ENCODE results near the gene DPH1. TPM values are rescaled to one million over a fixed set of nuclear protein-coding genes. Genes with fewer than 3 reads are reported as not detected.

The DPH1 gene
- polyA plus RNA-seq, 2 of the 4 experiments (the other 2 are of a cell fraction): 25.5 to 33.6 TPM

- FAIRE-seq (no peak), ATAC-seq (peak; percentile 20 to 29; a peak in 4 of 6 replicates)
- CTCF ChIA-PET: interaction anchor here (0.6 to 3.8 kb wide), 4 partner anchors 21 to 135 kb away, joined by 3 to 19 read pairs (median 8); partner anchors contain the start of gene RTN4RL1
Measured at GRCh38 chr17:2004435-2004952, 25.5 kb upstream of the DPH1 start.

DNA sequence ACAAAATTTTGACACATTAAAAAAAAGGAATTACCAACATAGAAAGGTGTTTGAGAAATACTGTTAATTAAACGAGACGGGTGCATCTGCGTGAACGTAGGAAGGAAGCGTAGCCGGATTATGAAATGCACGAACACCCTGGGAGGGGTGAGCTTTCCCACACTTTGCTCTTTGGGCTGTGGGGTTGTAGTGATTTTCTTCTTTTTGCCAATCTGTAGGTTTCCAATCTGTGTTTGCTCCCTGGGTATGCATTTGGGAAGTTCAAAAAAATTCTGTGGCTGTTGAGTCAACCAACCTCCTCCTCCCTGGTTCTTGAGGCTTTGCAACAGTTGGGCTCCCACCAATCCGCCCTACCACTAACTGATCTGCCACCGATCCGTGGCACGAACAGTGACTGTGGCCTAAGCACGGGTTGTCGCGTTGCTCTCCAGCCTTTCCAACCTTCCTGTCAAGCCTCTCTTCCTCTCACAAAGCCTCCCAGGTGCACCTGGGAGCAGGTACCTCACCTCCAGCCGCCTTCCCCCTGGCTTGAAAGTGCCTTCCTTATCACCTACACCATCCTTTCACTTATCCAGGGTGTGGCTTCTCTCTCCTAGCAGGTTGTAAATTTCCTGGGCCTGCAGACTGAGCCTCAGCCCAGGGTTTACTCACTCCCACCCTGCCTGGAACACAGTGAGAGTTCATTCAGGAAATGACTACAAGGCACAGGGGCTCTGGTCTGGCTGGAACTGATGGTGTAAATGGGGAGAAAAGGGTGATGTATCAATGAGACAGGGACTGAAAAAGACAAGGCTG is 21.4 kb upstream of the DPH1 start:
- CTCF ChIA-PET: interaction anchor here (0.6 to 0.9 kb wide), 3 partner anchors 10 to 100 kb away, joined by 3 to 5 read pairs (median 3); no protein-coding TSS in a partner anchor
- no peak for DNase-seq (ENCODE audit: low read depth in 1 of 2, low spot score in 1 of 2)
- POLR2A ChIA-PET: no interaction called here
- FAIRE-seq: no peak
- WGBS (ENCODE audit: missing lambda C conversion rate): 83% methylated on average over 15 of the region's 15 CpGs
- Histone ChIP-seq H3K27ac (no peak overlapping the region), H3K9me3 (peaks cover 14% of the 10 kb centered on the region; the same call in 2 of the 3 replicates), H3K4me1 (no peaks in the 10 kb centered on the region), H3K4me3 (no peak overlapping the region), H3K4me2 (no peak overlapping the region)
- TF ChIP-seq RFX5 (IDR thresholded peaks at IDR 0.05) (no peak), TFCP2L1 (CRISPR knock-in tag; IDR thresholded peaks at IDR 0.05) (no peak), JUNB (IDR thresholded peaks at IDR 0.05) (no peak), RAD21 (conservative IDR thresholded peaks at IDR 0.05 in 1 of 2, IDR thresholded peaks at IDR 0.05 in 1 of 2) (no peak), KDM5A (IDR thresholded peaks at IDR 0.05) (no peak), CBX8 (IDR thresholded peaks at IDR 0.05) (no peak), FOXS1 (CRISPR knock-in tag; IDR thresholded peaks at IDR 0.05) (no peak), JUN (IDR thresholded peaks at IDR 0.05) (no peak), CHD2 (IDR thresholded peaks at IDR 0.05; ENCODE audit: low read length, partially characterized antibody) (no peak), SREBF2 (IDR thresholded peaks at IDR 0.05) (no peak)
- TF ChIP-seq, protein P1, sequence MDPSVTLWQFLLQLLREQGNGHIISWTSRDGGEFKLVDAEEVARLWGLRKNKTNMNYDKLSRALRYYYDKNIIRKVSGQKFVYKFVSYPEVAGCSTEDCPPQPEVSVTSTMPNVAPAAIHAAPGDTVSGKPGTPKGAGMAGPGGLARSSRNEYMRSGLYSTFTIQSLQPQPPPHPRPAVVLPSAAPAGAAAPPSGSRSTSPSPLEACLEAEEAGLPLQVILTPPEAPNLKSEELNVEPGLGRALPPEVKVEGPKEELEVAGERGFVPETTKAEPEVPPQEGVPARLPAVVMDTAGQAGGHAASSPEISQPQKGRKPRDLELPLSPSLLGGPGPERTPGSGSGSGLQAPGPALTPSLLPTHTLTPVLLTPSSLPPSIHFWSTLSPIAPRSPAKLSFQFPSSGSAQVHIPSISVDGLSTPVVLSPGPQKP (IDR thresholded peaks at IDR 0.05; ENCODE audit: low read depth, low read length): no peak
- TF ChIP-seq, protein P2, sequence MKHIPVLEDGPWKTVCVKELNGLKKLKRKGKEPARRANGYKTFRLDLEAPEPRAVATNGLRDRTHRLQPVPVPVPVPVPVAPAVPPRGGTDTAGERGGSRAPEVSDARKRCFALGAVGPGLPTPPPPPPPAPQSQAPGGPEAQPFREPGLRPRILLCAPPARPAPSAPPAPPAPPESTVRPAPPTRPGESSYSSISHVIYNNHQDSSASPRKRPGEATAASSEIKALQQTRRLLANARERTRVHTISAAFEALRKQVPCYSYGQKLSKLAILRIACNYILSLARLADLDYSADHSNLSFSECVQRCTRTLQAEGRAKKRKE (CRISPR knock-in tag; IDR thresholded peaks at IDR 0.05; ENCODE audit: low read depth): no peak
- TF ChIP-seq, protein P3, sequence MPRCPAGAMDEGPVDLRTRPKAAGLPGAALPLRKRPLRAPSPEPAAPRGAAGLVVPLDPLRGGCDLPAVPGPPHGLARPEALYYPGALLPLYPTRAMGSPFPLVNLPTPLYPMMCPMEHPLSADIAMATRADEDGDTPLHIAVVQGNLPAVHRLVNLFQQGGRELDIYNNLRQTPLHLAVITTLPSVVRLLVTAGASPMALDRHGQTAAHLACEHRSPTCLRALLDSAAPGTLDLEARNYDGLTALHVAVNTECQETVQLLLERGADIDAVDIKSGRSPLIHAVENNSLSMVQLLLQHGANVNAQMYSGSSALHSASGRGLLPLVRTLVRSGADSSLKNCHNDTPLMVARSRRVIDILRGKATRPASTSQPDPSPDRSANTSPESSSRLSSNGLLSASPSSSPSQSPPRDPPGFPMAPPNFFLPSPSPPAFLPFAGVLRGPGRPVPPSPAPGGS (IDR thresholded peaks at IDR 0.05): no peak
- no peak for ATAC-seq

More at GRCh38 chr17:2004435-2004952, 25.5 kb upstream of the DPH1 start:
- WGBS (ENCODE audit: missing lambda C conversion rate): 81% methylated on average over 12 of the region's 12 CpGs
- POLR2A ChIA-PET: no interaction called here
- peaks cover 10% of the 10 kb centered on the region for H3K4me1 ChIP-seq
- no peak overlapping the region; a peak in 1 of 6 replicates for H3K27ac ChIP-seq
- H3K4me2 ChIP-seq: no peak overlapping the region
- H3K9me3 ChIP-seq: no peaks in the 10 kb centered on the region
- DNase-seq (ENCODE audit: low read depth in 1 of 2, low spot score in 1 of 2): no peak
- no peak for TF ChIP-seq HOXA7 (CRISPR knock-in tag; IDR thresholded peaks at IDR 0.05)
- H3K4me3 ChIP-seq: no peak overlapping the region

DNA sequence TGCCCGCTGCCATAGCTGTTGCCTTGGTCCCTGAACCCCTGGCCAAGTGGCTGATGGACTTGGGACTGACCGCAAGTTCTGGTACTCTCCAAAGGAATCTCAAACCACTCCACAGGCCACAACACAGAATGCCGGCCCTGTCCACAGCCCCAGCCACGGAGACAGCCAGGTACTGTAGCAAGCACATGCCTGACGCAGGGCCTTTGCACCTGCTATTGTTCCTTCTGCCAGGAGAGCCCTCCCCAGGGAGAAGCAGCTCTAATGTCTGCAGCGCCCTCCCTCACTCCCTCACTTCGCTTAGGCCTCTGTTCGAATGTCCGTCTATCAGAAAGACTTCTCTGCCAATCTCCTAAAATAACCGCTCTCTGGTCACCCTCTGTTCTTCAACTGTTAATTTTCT is 20.2 kb upstream of the DPH1 start:
- ATAC-seq: no peak
- no peak for FAIRE-seq
- Histone ChIP-seq H3K4me1 (no peaks in the 10 kb centered on the region), H3K9me3 (peaks cover 14% of the 10 kb centered on the region; the same call in 2 of the 3 replicates), H3K4me2 (no peak overlapping the region), H3K27ac (no peak overlapping the region), H3K4me3 (no peak overlapping the region)
- no peak for DNase-seq (ENCODE audit: low read depth in 1 of 2, low spot score in 1 of 2)
- ChIA-PET CTCF (interaction anchor here (1.2 kb wide), 1 partner anchor 103 kb away, joined by 3 read pairs; no protein-coding TSS in a partner anchor), POLR2A (no interaction called here)
- TF ChIP-seq JUNB (IDR thresholded peaks at IDR 0.05) (no peak), BHLHE40 (IDR thresholded peaks at IDR 0.05; ENCODE audit: low read depth, low read length) (no peak), HES2 (IDR thresholded peaks at IDR 0.05) (no peak), KDM5A (IDR thresholded peaks at IDR 0.05) (no peak), POLR2A (IDR thresholded peaks at IDR 0.05; ENCODE audit: low read length) (no peak), NR3C1 (IDR thresholded peaks at IDR 0.05) (no peak), MYC (IDR thresholded peaks at IDR 0.05; ENCODE audit: borderline replicate concordance, low read length) (no peak), HEYL (CRISPR knock-in tag; IDR thresholded peaks at IDR 0.05) (no peak), NFE2L2 (conservative IDR thresholded peaks at IDR 0.05; ENCODE audit: low read length) (no peak)
- 81% methylated on average over 6 of the region's 10 CpGs for WGBS (ENCODE audit: missing lambda C conversion rate)

All from A549 (cell line).